Cardiac fibroblast (primary cell): Measurements from ENCODE around the gene RNF187.

Experiments
- DNase-seq, 2 donors: peaks; one replicate each; pipeline versions ENCODE4 v3.0.0 to v3.0.0-alpha.2; 2010; ENCODE audit warnings: low read depth in 2 of 2
- H3K4me3 ChIP-seq, 2 donors: replicated peaks in 1 of 2; 1 replicate in 1 of 2; 2 replicates in 1 of 2; pipeline ENCODE4 v1.5.1; 2011; ENCODE audit warnings: low read depth in 2 of 2, low read length in 2 of 2, mild to moderate bottlenecking in 2 of 2, moderate library complexity in 1 of 2
- TF ChIP-seq, protein P1 (sequence below): IDR thresholded peaks from one replicate; pipeline ENCODE4 v1.5.1; 2011; ENCODE audit warnings: low read depth, mild to moderate bottlenecking, low read length, inconsistent platforms

The RNF187 gene

DNA sequence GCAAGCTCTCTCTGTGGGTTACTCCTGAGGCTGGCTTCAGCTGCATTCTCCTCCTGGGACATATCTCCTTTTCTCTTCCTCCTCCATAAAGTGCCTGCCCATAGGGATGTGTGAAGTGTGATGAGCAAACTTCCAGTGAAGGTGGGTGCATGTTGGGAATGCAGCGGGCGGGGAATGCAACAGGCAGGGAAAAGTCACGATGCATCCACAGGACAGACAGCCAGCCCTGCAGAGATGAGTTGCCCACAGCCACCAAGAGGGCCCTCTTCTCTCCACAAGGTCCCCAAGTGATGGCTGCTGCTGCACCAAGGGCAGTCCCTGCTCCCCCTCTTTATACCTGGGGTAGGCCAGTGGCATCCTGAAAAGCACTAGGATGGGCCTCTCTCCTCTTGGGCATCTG, 33.6 kb upstream of the RNF187 start:
- no peak overlapping the region for H3K4me3 ChIP-seq
- DNase-seq = no peak
- TF ChIP-seq, protein P1, sequence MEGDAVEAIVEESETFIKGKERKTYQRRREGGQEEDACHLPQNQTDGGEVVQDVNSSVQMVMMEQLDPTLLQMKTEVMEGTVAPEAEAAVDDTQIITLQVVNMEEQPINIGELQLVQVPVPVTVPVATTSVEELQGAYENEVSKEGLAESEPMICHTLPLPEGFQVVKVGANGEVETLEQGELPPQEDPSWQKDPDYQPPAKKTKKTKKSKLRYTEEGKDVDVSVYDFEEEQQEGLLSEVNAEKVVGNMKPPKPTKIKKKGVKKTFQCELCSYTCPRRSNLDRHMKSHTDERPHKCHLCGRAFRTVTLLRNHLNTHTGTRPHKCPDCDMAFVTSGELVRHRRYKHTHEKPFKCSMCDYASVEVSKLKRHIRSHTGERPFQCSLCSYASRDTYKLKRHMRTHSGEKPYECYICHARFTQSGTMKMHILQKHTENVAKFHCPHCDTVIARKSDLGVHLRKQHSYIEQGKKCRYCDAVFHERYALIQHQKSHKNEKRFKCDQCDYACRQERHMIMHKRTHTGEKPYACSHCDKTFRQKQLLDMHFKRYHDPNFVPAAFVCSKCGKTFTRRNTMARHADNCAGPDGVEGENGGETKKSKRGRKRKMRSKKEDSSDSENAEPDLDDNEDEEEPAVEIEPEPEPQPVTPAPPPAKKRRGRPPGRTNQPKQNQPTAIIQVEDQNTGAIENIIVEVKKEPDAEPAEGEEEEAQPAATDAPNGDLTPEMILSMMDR = no peak

DNA sequence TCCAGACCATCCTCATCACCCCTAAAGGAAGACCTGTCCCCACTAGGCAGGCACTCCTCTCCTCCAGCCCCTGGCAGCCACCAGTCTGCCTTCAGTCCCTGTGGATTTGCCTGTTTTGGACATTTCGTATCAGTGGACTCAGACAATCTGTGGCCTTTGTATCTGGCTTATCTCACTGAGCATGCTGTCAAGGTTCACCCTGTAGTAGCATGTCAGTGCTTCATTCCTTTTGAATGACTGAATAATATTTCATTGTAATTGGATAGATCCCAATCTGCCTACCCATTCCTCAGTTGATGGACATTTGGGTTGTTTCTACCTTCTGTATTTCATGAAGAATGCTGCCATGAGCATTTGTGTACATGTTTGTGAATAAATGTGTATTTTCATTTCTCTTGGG, 32.9 kb upstream of the RNF187 start:
- H3K4me3 ChIP-seq = no peak overlapping the region
- TF ChIP-seq, protein P1 = no peak
- no peak for DNase-seq

DNA sequence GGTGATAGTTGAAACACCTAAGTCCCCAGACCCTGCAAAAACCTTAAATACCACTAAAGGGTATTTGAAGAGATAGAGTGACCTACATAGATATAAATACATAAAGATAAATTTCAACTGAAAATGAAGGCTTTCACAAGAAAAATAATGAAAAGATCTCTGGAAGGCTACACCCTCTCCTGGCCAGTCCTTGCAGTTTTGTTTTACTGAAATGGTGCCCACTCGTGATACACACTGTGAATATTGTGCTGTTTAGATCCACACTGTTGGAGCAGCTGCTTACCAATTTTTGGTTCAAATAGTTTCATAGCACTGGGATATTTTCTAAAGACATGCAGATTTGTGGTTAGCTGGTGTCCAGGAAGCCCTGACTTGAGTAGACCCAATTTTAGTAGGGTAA, 31.5 kb upstream of the RNF187 start:
- H3K4me3 ChIP-seq = no peak overlapping the region
- DNase-seq = peak in 1 of 2 donors; percentile 50
- TF ChIP-seq, protein P1 = peak; percentile 16

DNA sequence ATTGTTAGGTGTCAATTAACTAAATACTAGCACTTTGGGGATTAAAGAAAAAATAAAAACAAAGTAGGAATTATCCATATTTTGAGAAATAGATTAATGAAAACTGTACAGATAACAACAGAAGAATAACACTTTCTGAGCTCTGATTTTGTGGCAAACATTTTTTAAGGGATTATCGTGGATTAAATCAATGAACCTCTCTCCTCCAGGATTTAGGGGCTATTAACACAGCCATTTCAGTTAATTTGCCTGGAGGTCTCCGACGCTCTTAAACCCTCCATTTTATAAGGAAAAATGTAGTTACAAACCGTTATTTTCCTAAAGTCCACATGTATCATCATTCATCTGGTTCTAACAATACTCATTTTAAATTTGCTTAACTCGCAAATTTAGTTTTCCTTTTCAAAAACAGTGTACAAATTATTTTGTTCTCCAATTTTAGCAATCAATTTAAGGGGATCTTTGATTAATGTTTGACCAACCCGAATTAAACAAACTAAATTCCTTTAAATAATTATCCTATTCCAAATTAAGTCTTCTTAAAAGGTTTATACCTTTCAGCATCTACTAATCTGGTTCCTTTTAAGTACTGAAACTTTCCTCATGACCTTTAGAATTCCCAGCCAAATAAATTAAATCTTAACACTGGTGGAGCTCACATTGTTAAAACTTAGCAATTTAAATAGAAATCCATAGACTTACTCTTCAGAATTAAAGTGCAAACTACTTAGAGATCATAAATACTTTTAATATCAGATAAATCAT, 30.7 kb upstream of the RNF187 start:
- peak overlapping the region; percentile 71 to 75 for H3K4me3 ChIP-seq
- TF ChIP-seq, protein P1 = no peak
- no peak for DNase-seq

DNA sequence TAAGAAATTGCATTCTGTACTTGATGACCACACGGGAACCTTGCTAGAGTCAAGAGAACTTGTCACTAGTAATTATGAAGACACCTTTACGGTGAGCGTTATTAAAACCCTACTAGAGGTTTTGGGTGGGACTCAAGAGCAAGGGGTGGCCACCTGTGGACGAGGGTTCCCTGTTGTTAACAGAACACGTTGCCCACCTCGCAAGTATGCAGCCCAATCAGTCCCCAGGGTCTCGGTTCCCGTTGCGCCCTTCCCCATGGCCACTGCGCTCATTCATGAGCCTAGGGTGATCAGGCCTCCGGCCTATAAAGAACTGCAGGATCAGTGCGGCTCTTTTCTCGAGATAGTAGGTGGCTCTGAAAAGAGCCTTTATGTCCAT, 30.2 kb upstream of the RNF187 start:
- TF ChIP-seq, protein P1 = no peak
- peak overlapping the region; percentile 71 to 75 for H3K4me3 ChIP-seq
- DNase-seq = peak in 1 of 2 donors; percentile 11

DNA sequence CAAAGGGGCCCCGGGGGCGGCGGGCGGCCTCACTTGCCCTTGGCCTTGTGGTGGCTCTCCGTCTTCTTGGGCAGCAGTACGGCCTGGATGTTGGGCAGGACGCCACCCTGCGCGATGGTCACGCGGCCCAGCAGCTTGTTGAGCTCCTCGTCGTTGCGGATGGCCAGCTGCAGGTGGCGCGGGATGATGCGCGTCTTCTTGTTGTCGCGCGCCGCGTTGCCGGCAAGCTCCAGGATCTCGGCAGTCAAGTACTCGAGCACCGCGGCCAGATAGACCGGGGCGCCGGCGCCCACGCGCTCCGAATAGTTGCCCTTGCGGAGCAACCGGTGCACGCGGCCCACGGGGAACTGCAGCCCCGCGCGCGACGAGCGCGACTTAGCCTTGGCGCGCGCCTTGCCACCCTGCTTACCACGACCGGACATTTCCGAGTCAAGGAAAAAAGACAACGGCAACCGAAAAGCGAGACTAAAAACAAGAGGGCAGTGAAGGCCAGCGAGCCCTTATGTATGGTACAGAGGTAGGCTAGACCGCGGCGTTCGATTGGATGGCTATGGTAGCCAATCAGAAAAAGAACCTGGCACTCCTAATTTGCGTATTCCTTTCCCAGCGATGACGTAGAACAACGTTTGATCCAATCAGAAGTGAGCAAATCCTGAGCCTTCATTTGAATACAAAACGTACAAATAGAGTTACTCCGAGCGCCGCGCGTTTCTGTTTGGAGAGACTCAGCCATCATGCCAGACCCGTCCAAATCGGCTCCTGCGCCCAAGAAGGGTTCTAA, 29.6 kb upstream of the RNF187 start:
- TF ChIP-seq, protein P1 = no peak
- H3K4me3 ChIP-seq = peak overlapping the region; percentile 71 to 75

More for the DNA sequence above, 29.6 kb upstream of the RNF187 start:
- DNase-seq = peak; percentile 99 to 100
